ENCODE data around the gene ECE2. TPM values are rescaled to one million over a fixed set of nuclear protein-coding genes. Genes with fewer than 3 reads are reported as not detected.
"Not testable (repeated sequence)": the region's sequence is repeated elsewhere in the genome, so short reads cannot be mapped to it uniquely, and the experiment has no call there.

Gene ECE2
- total and polyA plus RNA-seq, 2 experiments from 2014 or later = not detected

DNA sequence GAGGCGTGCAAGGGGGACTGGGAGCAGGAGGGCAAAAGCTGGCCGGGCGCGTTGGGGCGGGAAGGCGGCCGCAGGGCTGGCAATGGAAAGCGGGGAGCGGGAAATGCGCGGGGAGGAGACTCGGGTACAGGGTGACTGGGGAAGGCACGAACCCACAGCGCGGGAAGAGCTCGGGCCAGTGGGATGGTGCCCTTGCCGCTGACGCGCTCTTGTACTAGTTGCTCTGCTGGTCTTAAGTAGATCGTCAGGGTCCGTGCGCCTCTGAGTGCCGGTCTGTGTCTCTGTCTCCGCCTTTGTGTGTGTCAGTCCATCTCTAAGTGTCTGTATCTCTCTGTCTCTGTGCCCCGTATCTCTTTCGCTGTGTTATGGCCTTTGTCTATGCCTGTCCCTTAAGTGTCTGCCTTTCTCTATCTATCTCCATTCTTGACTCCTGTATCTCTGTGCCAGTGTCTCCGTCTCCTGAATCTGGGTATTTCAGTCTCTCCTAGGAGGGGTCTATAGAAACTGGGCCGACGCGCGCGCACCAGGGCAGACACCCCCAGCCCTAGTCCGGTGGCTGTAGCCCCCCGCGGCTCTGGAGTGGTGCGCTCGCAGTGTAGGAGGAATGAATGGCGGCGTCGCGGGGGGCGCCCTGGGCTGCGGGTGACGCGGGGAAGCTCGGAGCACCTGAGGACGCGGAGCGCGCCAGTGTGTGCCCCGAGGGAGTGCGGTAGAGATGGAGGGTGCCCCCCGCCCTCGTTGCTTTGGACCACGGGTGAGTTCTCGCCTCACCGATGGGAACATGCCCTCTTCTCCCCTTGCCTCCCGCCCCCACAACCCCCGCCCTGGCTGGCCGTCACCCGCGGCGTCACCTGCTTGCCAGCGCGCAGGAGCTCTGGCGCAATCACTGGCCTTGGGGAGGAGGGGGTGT is 13.7 kb upstream of the ECE2 start:
- Histone ChIP-seq H2AFZ (peak overlapping the region; percentile 69), H4K20me1 (ENCODE audit: insufficient read depth) (no peaks in the 10 kb centered on the region), H3K79me2 (ENCODE audit: insufficient read depth) (no peaks in the 10 kb centered on the region), H3K9me2 (ENCODE audit: insufficient read depth) (no peaks in the 10 kb centered on the region), H3K9ac (no peak overlapping the region), H3K27ac (no peak overlapping the region), H3K36me3 (ENCODE audit: low read depth) (no peaks in the 10 kb centered on the region), H3K4me3 (peak overlapping the region; percentile 72), H3K27me3 (replicated peaks; ENCODE audit: insufficient read depth) (0 out of 2 replicates have a peak, but pooled peaks cover 4% of the 10 kb centered on the region), H3F3A (ENCODE audit: insufficient read depth) (peaks cover 6% of the 10 kb centered on the region; the same call in 1 of the 2 replicates), H3K4me1 (ENCODE audit: insufficient read depth) (0 out of 2 replicates have a peak, but pooled peaks cover 2% of the 10 kb centered on the region), H3K9me3 (ENCODE audit: low read depth) (no peaks in the 10 kb centered on the region), H3K4me2 (ENCODE audit: unreplicated experiment) (peak overlapping the region; percentile 70)
- in situ Hi-C loops (cut with MboI) = no loop called here
- DNase-seq = peak; percentile 56
- WGBS, 2 experiments (ENCODE audit: low coverage in 1 of 2, low lambda C conversion rate in 2 of 2, missing lambda C conversion rate in 2 of 2) = 3 to 7% methylated on average over 49 to 51 of the region's 66 CpGs
- no peak for TF ChIP-seq EZH2 (IDR thresholded peaks at IDR 0.05; ENCODE audit: insufficient read depth, poor library complexity, severe bottlenecking)
- no peak for TF ChIP-seq EZH2phosphoT487 (IDR thresholded peaks at IDR 0.05; ENCODE audit: insufficient read depth, low read depth)

DNA sequence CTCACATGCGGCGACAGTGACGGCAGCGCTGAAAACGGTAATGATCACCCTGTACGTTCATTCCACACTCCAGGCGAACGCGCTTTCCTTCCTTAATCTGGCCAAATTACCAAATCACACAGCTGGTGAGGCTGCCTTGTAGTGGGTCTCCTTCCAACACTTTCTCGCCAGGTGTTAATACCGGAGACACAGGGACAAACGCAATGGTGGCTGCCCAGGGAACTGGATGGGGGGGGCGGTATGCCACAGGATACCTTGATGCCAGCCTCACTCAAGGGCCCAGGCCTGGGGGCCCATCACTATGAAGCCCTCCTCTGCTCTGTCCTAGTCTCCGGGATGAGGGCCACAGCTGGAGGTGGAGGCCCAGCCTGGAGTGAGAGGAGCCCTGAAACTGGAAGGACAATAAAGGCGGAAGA is 13.1 kb upstream of the ECE2 start:
- DNase-seq = no peak
- 0 out of 2 replicates have a peak, but pooled peaks cover 4% of the 10 kb centered on the region for H3K27me3 ChIP-seq (replicated peaks; ENCODE audit: insufficient read depth)
- in situ Hi-C loops (cut with MboI) = no loop called here
- H3K9ac ChIP-seq = no peak overlapping the region
- peak overlapping the region; percentile 70 for H3K4me2 ChIP-seq (ENCODE audit: unreplicated experiment)
- TF ChIP-seq EZH2phosphoT487 (IDR thresholded peaks at IDR 0.05; ENCODE audit: insufficient read depth, low read depth) (no peak), EZH2 (IDR thresholded peaks at IDR 0.05; ENCODE audit: insufficient read depth, poor library complexity, severe bottlenecking) (no peak)
- no peak overlapping the region for H2AFZ ChIP-seq
- no peaks in the 10 kb centered on the region for H3K36me3 ChIP-seq (ENCODE audit: low read depth)
- WGBS, 2 experiments (ENCODE audit: low coverage in 1 of 2, low lambda C conversion rate in 2 of 2, missing lambda C conversion rate in 2 of 2) = 13 to 15% methylated on average over 15 of the region's 15 CpGs
- no peaks in the 10 kb centered on the region for H3K79me2 ChIP-seq (ENCODE audit: insufficient read depth)
- no peak overlapping the region for H3K27ac ChIP-seq
- no peaks in the 10 kb centered on the region for H4K20me1 ChIP-seq (ENCODE audit: insufficient read depth)
- peak overlapping the region; percentile 72; the same call in 1 of the 2 replicates for H3K4me3 ChIP-seq
- H3K9me3 ChIP-seq (ENCODE audit: low read depth) = no peaks in the 10 kb centered on the region
- no peaks in the 10 kb centered on the region for H3K9me2 ChIP-seq (ENCODE audit: insufficient read depth)
- peaks cover 6% of the 10 kb centered on the region; the same call in 1 of the 2 replicates for H3F3A ChIP-seq (ENCODE audit: insufficient read depth)
- 0 out of 2 replicates have a peak, but pooled peaks cover 2% of the 10 kb centered on the region for H3K4me1 ChIP-seq (ENCODE audit: insufficient read depth)

DNA sequence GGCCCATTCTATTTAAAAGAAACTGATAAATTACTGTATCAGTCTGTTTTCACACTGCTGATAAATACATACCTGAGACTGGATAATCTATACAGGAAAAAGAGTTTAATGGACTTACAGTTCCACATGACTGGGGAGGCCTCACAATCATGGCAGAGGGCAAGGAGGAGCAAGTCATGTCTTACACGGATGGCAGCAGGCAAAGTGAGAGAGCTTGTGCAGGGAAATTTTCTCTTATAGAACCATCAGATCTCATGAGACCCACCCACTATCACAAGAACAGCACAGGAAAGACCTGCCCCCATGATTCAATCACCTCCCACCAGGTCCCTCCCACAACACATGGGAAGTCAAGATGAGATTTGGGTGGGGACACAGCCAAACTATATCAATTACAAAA is 8.6 kb upstream of the ECE2 start:
- H3K9ac ChIP-seq; H3K4me3 ChIP-seq; in situ Hi-C loops (cut with MboI); H4K20me1 ChIP-seq (ENCODE audit: insufficient read depth); H3F3A ChIP-seq (ENCODE audit: insufficient read depth); DNase-seq; H3K27me3 ChIP-seq (replicated peaks; ENCODE audit: insufficient read depth); H2AFZ ChIP-seq; H3K79me2 ChIP-seq (ENCODE audit: insufficient read depth); H3K9me3 ChIP-seq (ENCODE audit: low read depth); H3K4me2 ChIP-seq (ENCODE audit: unreplicated experiment); H3K4me1 ChIP-seq (ENCODE audit: insufficient read depth); H3K9me2 ChIP-seq (ENCODE audit: insufficient read depth); H3K36me3 ChIP-seq (ENCODE audit: low read depth); H3K27ac ChIP-seq: not testable (repeated sequence)
- 38 to 45% methylated on average over 1 of the region's 1 CpG for WGBS, 2 experiments (ENCODE audit: low coverage in 1 of 2, low lambda C conversion rate in 2 of 2, missing lambda C conversion rate in 2 of 2)

DNA sequence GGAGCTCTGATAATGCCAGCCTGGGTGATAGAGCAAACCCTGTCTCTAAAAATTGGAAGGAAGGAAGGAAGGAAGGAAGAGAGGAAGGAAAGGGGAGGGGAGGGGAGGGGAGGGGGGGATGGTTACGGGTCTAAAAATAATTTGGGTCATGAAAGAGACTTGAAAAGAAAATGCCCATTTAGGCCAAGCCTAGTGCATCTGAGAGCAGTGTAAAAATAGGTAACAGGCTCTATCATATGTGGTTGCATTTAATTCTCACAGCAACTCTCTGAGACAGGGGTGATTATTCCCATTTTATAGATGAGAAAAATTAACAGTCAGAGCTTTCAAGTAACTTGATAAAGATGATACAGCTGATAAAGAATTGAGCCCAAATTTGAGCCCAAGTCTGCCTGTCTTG is 3.6 kb upstream of the ECE2 start:
- no peaks in the 10 kb centered on the region for H3K9me2 ChIP-seq (ENCODE audit: insufficient read depth)
- H3K4me2 ChIP-seq (ENCODE audit: unreplicated experiment) = no peak overlapping the region
- no peaks in the 10 kb centered on the region for H3K9me3 ChIP-seq (ENCODE audit: low read depth)
- WGBS, 2 experiments (ENCODE audit: low coverage in 1 of 2, low lambda C conversion rate in 2 of 2, missing lambda C conversion rate in 2 of 2) = 27% methylated on average over 1 of the region's 1 CpG; no CpG with 5 or more reads in 1 of the 2 experiments
- H3K79me2 ChIP-seq (ENCODE audit: insufficient read depth) = no peaks in the 10 kb centered on the region
- H2AFZ ChIP-seq = no peak overlapping the region
- H3K27ac ChIP-seq = no peak overlapping the region
- no peaks in the 10 kb centered on the region for H3F3A ChIP-seq (ENCODE audit: insufficient read depth)
- no peaks in the 10 kb centered on the region for H3K36me3 ChIP-seq (ENCODE audit: low read depth)
- H3K9ac ChIP-seq = no peak overlapping the region
- no peak for DNase-seq
- H3K4me1 ChIP-seq (ENCODE audit: insufficient read depth) = no peaks in the 10 kb centered on the region
- no peaks in the 10 kb centered on the region for H4K20me1 ChIP-seq (ENCODE audit: insufficient read depth)
- H3K4me3 ChIP-seq = no peak overlapping the region
- in situ Hi-C loops (cut with MboI) = no loop called here
- H3K27me3 ChIP-seq (replicated peaks; ENCODE audit: insufficient read depth) = peaks cover 4% of the 10 kb centered on the region; the same call in 1 of the 2 replicates
- no peak for TF ChIP-seq EZH2 (IDR thresholded peaks at IDR 0.05; ENCODE audit: insufficient read depth, poor library complexity, severe bottlenecking)
- no peak for TF ChIP-seq EZH2phosphoT487 (IDR thresholded peaks at IDR 0.05; ENCODE audit: insufficient read depth, low read depth)
